ENCODE data around the gene KCTD1.

The KCTD1 gene

DNA sequence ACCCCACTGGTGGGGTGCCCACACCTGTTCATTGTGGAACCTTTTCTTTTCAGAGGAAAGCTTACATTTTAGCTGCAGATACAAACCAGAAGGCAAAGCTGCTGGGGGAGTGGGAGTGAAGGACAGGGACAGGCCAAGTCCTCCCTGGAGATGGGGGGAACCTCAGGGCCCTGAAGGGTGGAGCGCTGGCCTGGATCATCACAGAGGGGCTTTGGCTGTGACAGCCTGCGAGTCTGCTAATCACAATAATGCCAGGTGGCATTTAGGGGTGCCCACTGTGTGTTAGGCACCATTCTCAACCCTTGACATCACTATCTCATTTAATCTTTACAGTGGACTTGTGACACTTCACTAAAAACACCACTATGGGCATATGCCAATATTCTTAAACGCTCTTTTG lies 27.4 kb downstream of the KCTD1 start:
- DNase-seq (ENCODE audit: low read depth), result no peak
- TF ChIP-seq, protein P1, sequence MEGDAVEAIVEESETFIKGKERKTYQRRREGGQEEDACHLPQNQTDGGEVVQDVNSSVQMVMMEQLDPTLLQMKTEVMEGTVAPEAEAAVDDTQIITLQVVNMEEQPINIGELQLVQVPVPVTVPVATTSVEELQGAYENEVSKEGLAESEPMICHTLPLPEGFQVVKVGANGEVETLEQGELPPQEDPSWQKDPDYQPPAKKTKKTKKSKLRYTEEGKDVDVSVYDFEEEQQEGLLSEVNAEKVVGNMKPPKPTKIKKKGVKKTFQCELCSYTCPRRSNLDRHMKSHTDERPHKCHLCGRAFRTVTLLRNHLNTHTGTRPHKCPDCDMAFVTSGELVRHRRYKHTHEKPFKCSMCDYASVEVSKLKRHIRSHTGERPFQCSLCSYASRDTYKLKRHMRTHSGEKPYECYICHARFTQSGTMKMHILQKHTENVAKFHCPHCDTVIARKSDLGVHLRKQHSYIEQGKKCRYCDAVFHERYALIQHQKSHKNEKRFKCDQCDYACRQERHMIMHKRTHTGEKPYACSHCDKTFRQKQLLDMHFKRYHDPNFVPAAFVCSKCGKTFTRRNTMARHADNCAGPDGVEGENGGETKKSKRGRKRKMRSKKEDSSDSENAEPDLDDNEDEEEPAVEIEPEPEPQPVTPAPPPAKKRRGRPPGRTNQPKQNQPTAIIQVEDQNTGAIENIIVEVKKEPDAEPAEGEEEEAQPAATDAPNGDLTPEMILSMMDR (conservative IDR thresholded peaks at IDR 0.05; ENCODE audit: low read length), result no peak
- H3K4me3 ChIP-seq (ENCODE audit: low read length), result no peak overlapping the region

DNA sequence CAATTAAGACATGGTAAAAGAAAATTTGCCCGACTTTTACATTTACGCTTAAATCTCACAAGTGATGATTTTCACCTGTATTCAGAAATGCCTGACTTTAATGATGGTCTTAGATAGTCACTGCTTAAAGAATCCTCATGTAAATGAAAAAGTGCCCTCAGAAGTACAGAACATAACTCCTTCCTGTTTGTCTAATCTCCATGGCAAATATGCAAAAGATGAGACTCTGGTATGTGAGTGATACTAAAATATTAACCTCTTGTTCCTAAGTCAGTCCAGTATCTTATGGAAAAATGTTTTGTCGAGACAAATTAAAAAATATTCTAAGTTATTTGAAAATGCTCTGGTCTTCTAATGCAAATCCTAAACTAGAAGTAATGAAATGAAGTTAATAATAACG lies 29.2 kb downstream of the KCTD1 start:
- H3K4me3 ChIP-seq (ENCODE audit: low read length), result no peak overlapping the region
- TF ChIP-seq, protein P1 (conservative IDR thresholded peaks at IDR 0.05; ENCODE audit: low read length), result no peak
- DNase-seq (ENCODE audit: low read depth), result no peak

DNA sequence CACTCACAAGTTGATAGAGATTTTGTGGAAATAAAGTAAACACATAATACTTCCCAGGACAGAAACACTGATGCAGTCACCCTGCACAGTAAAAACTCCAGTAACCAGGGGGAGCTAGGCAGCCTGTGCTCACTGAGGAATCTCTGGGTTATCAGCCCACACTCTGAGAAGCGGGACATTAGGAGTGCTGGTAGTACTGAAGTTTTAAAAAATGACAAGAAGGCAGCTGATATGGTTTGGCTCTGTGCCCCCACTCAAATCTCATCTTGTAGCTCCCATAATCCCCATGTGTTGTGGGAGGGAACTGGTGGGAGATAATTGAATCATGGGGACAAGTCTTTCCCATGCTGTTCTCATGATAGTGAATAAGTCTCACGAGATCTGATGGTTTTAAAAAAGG lies 31.4 kb downstream of the KCTD1 start:
- TF ChIP-seq, protein P1 (conservative IDR thresholded peaks at IDR 0.05; ENCODE audit: low read length), result no peak
- DNase-seq (ENCODE audit: low read depth), result no peak

DNA sequence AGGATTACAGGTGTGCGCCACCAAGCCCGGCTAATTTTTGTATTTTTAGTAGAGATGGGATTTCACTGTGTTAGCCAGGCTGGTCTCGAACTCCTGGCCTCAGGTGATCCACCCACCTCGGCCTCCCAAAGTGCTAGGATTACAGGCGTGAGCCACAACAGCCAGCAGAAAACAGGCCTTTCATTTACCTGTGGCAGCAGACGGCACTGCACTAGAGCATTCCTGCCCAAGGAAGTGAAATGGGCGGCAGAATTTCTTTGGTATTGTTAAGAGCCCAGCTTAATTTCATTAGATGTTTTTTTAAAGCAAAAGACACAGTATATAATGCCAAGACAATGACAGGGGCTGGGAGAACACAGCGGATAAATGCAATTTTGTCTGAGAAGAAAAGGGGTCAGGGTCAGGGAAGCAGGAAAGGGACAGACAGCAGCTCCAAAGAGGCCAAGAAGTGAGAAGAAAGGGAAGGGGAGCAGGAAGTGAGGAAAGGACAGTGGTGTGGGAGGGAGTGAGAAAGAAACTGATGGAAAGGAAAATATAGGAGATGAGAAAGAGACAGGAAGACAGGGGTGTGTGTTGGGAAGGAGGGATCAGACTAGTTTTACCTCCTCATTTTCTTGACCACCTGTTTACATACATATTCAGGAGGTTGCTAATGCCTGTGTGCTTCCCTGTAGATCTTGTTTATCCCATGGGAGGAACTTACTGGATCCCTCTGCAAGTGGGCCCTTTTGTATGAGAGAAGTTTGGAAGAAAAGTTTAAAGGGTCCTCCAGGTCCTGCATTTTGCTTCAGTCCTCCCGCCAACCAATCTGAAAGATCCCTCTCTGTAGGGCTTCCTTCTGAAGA lies 32.5 kb downstream of the KCTD1 start:
- TF ChIP-seq, protein P1 (conservative IDR thresholded peaks at IDR 0.05; ENCODE audit: low read length), result no peak
- no peak overlapping the region for H3K4me3 ChIP-seq (ENCODE audit: low read length)
- DNase-seq (ENCODE audit: low read depth), result no peak

More for the DNA sequence above, 31.4 kb downstream of the KCTD1 start:
- no peak overlapping the region for H3K4me3 ChIP-seq (ENCODE audit: low read length)

DNA sequence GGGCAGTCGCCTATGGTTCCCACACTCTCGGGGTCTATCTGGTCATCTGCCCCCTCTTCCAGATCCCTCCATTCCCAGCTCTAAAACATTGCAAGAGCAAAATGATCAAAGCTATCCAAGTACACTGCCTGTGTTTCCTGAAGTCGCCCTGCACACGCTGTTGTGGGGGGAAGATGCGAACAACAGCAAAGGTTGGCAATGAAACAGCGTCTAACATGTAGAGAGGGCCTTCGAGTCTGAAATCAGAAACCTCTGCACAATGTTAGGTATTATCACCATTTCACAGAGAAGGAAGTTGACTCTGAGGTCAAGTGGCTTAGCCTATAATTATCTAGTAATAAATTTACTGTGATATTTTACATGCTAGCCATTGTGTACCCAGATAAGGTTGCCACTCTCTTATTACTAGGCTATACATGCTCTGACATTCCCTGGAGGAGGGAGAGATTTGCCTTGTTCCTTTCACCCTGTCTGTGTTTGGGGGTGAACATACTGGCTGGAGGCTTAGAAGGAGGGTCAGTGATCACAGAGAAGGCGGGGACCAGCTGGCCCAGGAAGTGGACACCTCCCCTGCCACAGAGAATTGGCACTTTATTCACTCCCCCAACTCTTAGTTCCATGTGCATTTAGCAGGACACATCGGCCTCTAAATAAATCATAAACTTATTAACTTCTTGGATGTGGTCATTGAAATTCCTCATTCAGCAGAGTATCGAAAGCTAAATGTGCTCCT lies 36.8 kb downstream of the KCTD1 start:
- H3K4me3 ChIP-seq (ENCODE audit: low read length), result no peak overlapping the region
- no peak for DNase-seq (ENCODE audit: low read depth)
- TF ChIP-seq, protein P1 (conservative IDR thresholded peaks at IDR 0.05; ENCODE audit: low read length), result no peak

DNA sequence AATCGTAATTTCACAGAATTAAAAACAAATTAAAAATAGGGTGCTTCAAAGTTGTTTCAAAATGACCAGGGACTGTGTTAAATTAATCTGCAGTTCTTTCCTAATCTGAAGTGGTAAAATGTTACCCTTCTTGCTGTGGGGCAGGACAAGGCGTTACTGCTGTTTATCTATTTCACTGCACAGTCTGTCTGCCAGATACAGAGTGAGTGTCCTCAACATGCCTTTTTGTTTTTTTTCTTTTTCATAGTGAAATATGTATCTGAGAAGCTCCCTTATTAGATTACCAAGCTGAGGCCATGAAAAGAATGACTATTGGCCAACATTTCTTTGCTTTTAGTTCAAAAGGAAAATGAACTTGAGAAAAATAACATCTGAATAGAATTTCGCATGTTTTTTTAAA lies 38.0 kb downstream of the KCTD1 start:
- TF ChIP-seq, protein P1 (conservative IDR thresholded peaks at IDR 0.05; ENCODE audit: low read length), result no peak
- H3K4me3 ChIP-seq (ENCODE audit: low read length), result no peak overlapping the region
- DNase-seq (ENCODE audit: low read depth), result peak; percentile 17
